Posterior vena cava (tissue), 2 donors: ENCODE data around the gene COPS9. TPM values are rescaled to one million over a fixed set of nuclear protein-coding genes. Genes with fewer than 3 reads are reported as not detected.

Source experiments
- DNase-seq: peaks from one replicate; pipeline ENCODE4 v3.0.0-alpha.2; 2020; ENCODE audit warnings: low spot score
- intact Hi-C, 2 donors: fragments of 100-400 bp; cut with DNase I; formaldehyde crosslinking; loops; one replicate each; pipeline versions ENCODE4 v1.14.1 to v1.14.2; 2022 to 2023
- long read RNA-seq, 2 donors: library from polyadenylated mRNA; unstranded; transcript quantifications; one replicate each; pipeline ENCODE4 v2.0.0, GENCODE V29; 2020 to 2021
- total RNA-seq, 2 donors: library from RNA; stranded (reverse); fragmentation: NEBNext Ultra II Directional; extraction: Animal tissue kit (Norgen Biotek cat#: 25700); gene quantifications; one replicate each; pipeline ENCODE4 v1.2.1, GENCODE V29; 2021
- donor health status: DM: yes; HTN: yes; CAD: no.
- donor health status: DM: yes; HTN: yes; CAD: no.

The COPS9 gene
- total RNA-seq: 100 to 1,000 TPM in 1 of 2 donors, 10 to 100 TPM in 1; 93.3 to 127 TPM
- long read RNA-seq, donor 1, partial matches to known transcripts: 0 of 3 reads
- long read RNA-seq, donor 1, other reads (novel, unspliced or antisense): 0 of 3 reads
- long read RNA-seq, donor 2, partial matches to known transcripts: 0 of 2 reads
- long read RNA-seq, donor 2, other reads (novel, unspliced or antisense): 0 of 2 reads

- intact Hi-C loops: no loop called here
- peak; percentile 97 for DNase-seq
Observed at GRCh38 chr2:240136013-240136670, at the start of gene COPS9. Gene COPS9 (minus strand): TSS chr2:240136305. CDS start chr2:240136284, 21 bp downstream.

- DNase-seq: peak; percentile 56
- intact Hi-C loops: no loop called here
Observed at GRCh38 chr2:240184656-240185055, 48.6 kb upstream of the COPS9 start.

- DNase-seq: peak; percentile 36
- intact Hi-C loops: no loop called here
Observed at GRCh38 chr2:240183875-240184590, 47.9 kb upstream of the COPS9 start.

- intact Hi-C loops: no loop called here
- DNase-seq: peak; percentile 75
Observed at GRCh38 chr2:240183006-240183874, 47.1 kb upstream of the COPS9 start.

GRCh38 chr2:240182476-240182875 lies 46.4 kb upstream of the COPS9 start:
- intact Hi-C loops: no loop called here
- no peak for DNase-seq

- intact Hi-C loops: no loop called here
- DNase-seq: peak; percentile 53
Observed at GRCh38 chr2:240182001-240182400, 45.9 kb upstream of the COPS9 start.

- peak; percentile 63 for DNase-seq
- intact Hi-C loops: no loop called here
Observed at GRCh38 chr2:240179941-240180666, 44.0 kb upstream of the COPS9 start.

- intact Hi-C loops: no loop called here
Observed at GRCh38 chr2:240179186-240179815, 43.2 kb upstream of the COPS9 start.

GRCh38 chr2:240178564-240178963 lies 42.5 kb upstream of the COPS9 start:
- intact Hi-C loops: no loop called here

More at GRCh38 chr2:240179186-240179815, 43.2 kb upstream of the COPS9 start:
- DNase-seq: peak; percentile 54

GRCh38 chr2:240174496-240174895 lies 38.4 kb upstream of the COPS9 start:
- intact Hi-C loops: no loop called here
- peak; percentile 3 for DNase-seq

More at GRCh38 chr2:240178564-240178963, 42.5 kb upstream of the COPS9 start:
- no peak for DNase-seq

GRCh38 chr2:240172071-240172895 lies 36.2 kb upstream of the COPS9 start:
- peak; percentile 73 for DNase-seq
- intact Hi-C loops: no loop called here

GRCh38 chr2:240170883-240171282 lies 34.8 kb upstream of the COPS9 start:
- peak; percentile 35 for DNase-seq
- intact Hi-C loops: no loop called here

GRCh38 chr2:240170354-240170735 lies 34.2 kb upstream of the COPS9 start:
- DNase-seq: peak; percentile 8
- intact Hi-C loops: no loop called here

- peak; percentile 74 for DNase-seq
- intact Hi-C loops: no loop called here
Observed at GRCh38 chr2:240169486-240170353, 33.6 kb upstream of the COPS9 start.

- intact Hi-C loops: no loop called here
Observed at GRCh38 chr2:240168546-240169361, 32.6 kb upstream of the COPS9 start.

GRCh38 chr2:240168041-240168440 lies 31.9 kb upstream of the COPS9 start:
- DNase-seq: peak; percentile 68

More at GRCh38 chr2:240168546-240169361, 32.6 kb upstream of the COPS9 start:
- peak; percentile 78 for DNase-seq

More at GRCh38 chr2:240168041-240168440, 31.9 kb upstream of the COPS9 start:
- intact Hi-C loops: no loop called here
